K562 (cell line): ENCODE results near the gene RNF227. TPM values are rescaled to one million over a fixed set of nuclear protein-coding genes. Genes with fewer than 3 reads are reported as not detected.

ENCODE experiments used
- CHD4 ChIP-seq: fragments of 200-600 bp; sonication (generic); IDR thresholded peaks from 3 replicates; pipeline ENCODE4 v1.6.1; 2012; ENCODE audit warnings: low read depth, mild to moderate bottlenecking, mixed read lengths, low read length, inconsistent platforms; ENCODE audit not compliant: insufficient read depth, insufficient replicate concordance, poor library complexity, severe bottlenecking
- GATA2 ChIP-seq: sonication (generic); formaldehyde crosslinking; IDR thresholded peaks from 2 replicates; pipeline ENCODE4 v1.4.0; 2020; ENCODE audit warnings: mild to moderate bottlenecking, missing genetic modification reagents
- MAZ ChIP-seq, 2 experiments: fragments of 450-650 bp in 1 of 2; sonication (generic) in 1 of 2; formaldehyde crosslinking; IDR thresholded peaks in 1 of 2; conservative IDR thresholded peaks in 1 of 2; 2 replicates each; pipeline versions ENCODE4 v1.4.0 to v1.5.0; 2020; ENCODE audit warnings: mild to moderate bottlenecking in 1 of 2, missing genetic modification reagents in 1 of 2
- MGA ChIP-seq: fragments of 450-650 bp; IDR thresholded peaks from 2 replicates; pipeline ENCODE4 v1.6.1; 2016; ENCODE audit warnings: mild to moderate bottlenecking, moderate library complexity
- MITF ChIP-seq: IDR thresholded peaks from 2 replicates; pipeline ENCODE4 v1.6.1; 2014; ENCODE audit warnings: antibody characterized with exemption
- PHF8 ChIP-seq: fragments of 200-600 bp; sonication (generic); IDR thresholded peaks from 2 replicates; pipeline ENCODE4 v1.6.1; 2012; ENCODE audit warnings: mixed run types, mild to moderate bottlenecking, inconsistent platforms, low read length, moderate library complexity, borderline replicate concordance
- U2AF1 ChIP-seq: fragments of 200-400 bp; formaldehyde crosslinking; optimal IDR thresholded peaks from 2 replicates; pipeline ENCODE3; 2017; ENCODE audit warnings: mild to moderate bottlenecking, low read depth, low read length, moderate library complexity
- ZKSCAN3 ChIP-seq: fragments of 250-450 bp; sonication (Bioruptor Pico); IDR thresholded peaks from 2 replicates; pipeline ENCODE4 v1.4.0; 2020
- ZNF639 ChIP-seq, 2 experiments: fragments of 200-800 bp in 1 of 2; sonication (Bioruptor generic) in 1 of 2; sonication (generic) in 1 of 2; formaldehyde crosslinking in 1 of 2; IDR thresholded peaks in 1 of 2; conservative IDR thresholded peaks in 1 of 2; 2 replicates each; pipeline versions ENCODE4 v1.5.0 to v1.6.1; 2016 to 2020; ENCODE audit warnings: missing compliant biosample characterization in 1 of 2, missing genetic modification characterization in 1 of 2, missing genetic modification reagents in 1 of 2
- polyA plus RNA-seq, 8 experiments: library from polyadenylated mRNA; depleted of rRNA in 4 of 8; stranded (reverse) in 5 of 8; unstranded in 3 of 8; fragments of >200 nt; fragmentation: Nextera tagmentation in 2 of 8; fragmentation: Illumina TruSeq in 1 of 8; extraction: Ambion mirVana in 2 of 8; extraction: Trizol in 1 of 8; gene quantifications; 2 replicates each; pipeline versions ENCODE4 v1.2.1 to v1.2.3, GENCODE V29; 2011 to 2014; ENCODE audit warnings: inconsistent platforms in 1 of 8, missing spikeins in 1 of 8
- total RNA-seq, 7 experiments: library from RNA; depleted of rRNA in 6 of 7; stranded (reverse); fragments of >200 nt in 6 of 7; fragmentation: Illumina TruSeq in 2 of 7; extraction: Trizol in 2 of 7; gene quantifications; 2 replicates each; pipeline versions ENCODE4 v1.2.1 to v1.2.3, GENCODE V29; 2011 to 2021; ENCODE audit warnings: low replicate concordance in 1 of 7
- TF ChIP-seq, protein P1 (sequence below): sonication (generic); IDR thresholded peaks from 2 replicates; pipeline ENCODE4 v1.6.1; 2016

RNF227 gene
- total and polyA plus RNA-seq, 9 of the 15 experiments (the other 6 are each of a cell fraction or from before 2014, with no cell fraction given), result 1.1 to 6.7 (median 2.3) TPM

GRCh38 chr17:7887482-7888183 lies 28.5 kb downstream of the RNF227 start (continued):
- TF ChIP-seq, protein P1, sequence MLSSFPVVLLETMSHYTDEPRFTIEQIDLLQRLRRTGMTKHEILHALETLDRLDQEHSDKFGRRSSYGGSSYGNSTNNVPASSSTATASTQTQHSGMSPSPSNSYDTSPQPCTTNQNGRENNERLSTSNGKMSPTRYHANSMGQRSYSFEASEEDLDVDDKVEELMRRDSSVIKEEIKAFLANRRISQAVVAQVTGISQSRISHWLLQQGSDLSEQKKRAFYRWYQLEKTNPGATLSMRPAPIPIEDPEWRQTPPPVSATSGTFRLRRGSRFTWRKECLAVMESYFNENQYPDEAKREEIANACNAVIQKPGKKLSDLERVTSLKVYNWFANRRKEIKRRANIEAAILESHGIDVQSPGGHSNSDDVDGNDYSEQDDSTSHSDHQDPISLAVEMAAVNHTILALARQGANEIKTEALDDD, result no peak
- TF ChIP-seq ZKSCAN3 (CRISPR knock-in tag), result no peak
- peak in 1 of 2 experiments; percentile 51; a peak in 1 of 4 replicates for TF ChIP-seq ZNF639 (CRISPR knock-in tag; conservative IDR thresholded peaks at IDR 0.05 in 1 of 2, IDR thresholded peaks at IDR 0.05 in 1 of 2)
- peak; percentile 67; the same call in 1 of the 2 replicates for TF ChIP-seq GATA2
- no peak for TF ChIP-seq MGA
- TF ChIP-seq MAZ (CRISPR knock-in tag; conservative IDR thresholded peaks at IDR 0.05 in 1 of 2, IDR thresholded peaks at IDR 0.05 in 1 of 2), result peak; percentile 41 to 89; a peak in 3 of 4 replicates
- no peak for TF ChIP-seq CHD4
- TF ChIP-seq MITF, result no peak
- TF ChIP-seq PHF8, result peak; percentile 36; the same call in 1 of the 2 replicates
- no peak for TF ChIP-seq U2AF1
